Left cardiac atrium (tissue), 4 donors: ENCODE data around the gene PPFIA2. TPM values are rescaled to one million over a fixed set of nuclear protein-coding genes. Genes with fewer than 3 reads are reported as not detected.

Experiments
- ATAC-seq, 2 donors: fragments of 200-7000 bp; cut with Tn5 transposase; one replicate each; pipeline ENCODE4 v1.9.1; 2020; ENCODE audit warnings: mild to moderate bottlenecking in 2 of 2, moderate library complexity in 2 of 2
- DNase-seq: peaks from one replicate; pipeline ENCODE4 v3.0.0-alpha.2; 2020
- intact Hi-C, 2 donors: fragments of 100-400 bp; cut with DNase I; formaldehyde crosslinking; loops; one replicate each; pipeline versions ENCODE4 v1.14.1 to v1.15.1; 2022 to 2023
- total RNA-seq, 2 donors: library from RNA; stranded (reverse); fragmentation: NEBNext Ultra II Directional; extraction: Animal tissue kit (Norgen Biotek cat#: 25700); gene quantifications; one replicate each; pipeline ENCODE4 v1.2.1, GENCODE V29; 2021
- donor health status: DM: no; HTN: yes; CAD: no.
- donor health status: DM: no; HTN: yes; CAD: no; lungs with severe emphysema.
- donor health status: DM: yes; HTN: yes; CAD: no.
- donor health status: Dilated cardiomyopathy.

PPFIA2 gene
- total RNA-seq, 2 donors from 2014 or later = 0.35 to 1.3 TPM

DNA sequence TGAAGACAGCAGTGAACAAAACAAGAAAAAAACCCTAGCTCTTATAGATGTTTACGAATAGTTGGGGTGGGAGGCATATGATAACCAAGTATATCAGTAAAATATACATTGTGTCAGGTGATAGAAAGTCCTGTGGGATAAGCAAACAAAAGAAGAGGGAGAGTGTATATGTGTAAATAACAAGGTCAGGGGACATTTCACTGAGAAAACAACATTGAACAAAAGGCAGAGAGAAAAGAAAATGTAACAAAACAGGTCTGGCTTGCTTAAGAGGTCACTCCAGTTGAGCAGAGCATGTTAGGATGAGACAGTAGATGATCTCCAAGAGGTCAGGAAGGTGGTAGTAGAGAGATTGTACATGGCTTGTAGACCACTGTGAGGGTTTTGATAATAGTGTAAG, 377.2 kb downstream of the PPFIA2 start:
- intact Hi-C loops = no loop called here
- DNase-seq (no peak), ATAC-seq (no peak)

DNA sequence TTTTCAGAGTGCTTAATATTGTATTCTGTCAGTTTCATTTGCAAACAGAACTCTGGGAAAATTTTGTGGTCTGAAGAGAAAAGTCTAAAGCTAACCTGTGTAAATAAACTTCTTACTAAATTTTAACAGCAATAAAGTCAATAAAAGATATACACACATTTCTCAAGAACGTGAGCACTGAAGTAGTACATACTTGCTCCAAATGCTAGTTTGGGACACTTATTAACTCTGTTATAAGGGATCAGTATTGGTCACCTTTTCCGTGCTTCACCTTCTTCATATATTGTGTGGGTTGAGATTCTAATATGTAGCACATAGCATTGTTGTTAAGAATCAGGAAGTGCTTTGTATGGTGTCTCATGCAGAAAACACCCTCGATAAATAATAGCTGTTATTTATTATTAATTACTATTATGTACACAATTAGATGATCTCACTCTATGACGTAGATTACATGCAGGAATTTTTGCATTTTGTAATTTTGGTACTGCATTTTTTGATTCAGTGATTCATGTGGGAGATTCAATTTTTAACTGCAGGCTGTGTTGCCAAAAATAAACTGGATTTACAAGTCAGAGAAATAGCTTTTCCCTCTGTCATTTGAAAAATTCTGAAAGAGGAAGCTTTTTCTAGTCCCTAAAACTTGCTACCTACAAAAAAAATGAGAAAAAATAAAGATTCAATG, 380.4 kb downstream of the PPFIA2 start:
- intact Hi-C loops = no loop called here
- ATAC-seq (no peak), DNase-seq (no peak)

DNA sequence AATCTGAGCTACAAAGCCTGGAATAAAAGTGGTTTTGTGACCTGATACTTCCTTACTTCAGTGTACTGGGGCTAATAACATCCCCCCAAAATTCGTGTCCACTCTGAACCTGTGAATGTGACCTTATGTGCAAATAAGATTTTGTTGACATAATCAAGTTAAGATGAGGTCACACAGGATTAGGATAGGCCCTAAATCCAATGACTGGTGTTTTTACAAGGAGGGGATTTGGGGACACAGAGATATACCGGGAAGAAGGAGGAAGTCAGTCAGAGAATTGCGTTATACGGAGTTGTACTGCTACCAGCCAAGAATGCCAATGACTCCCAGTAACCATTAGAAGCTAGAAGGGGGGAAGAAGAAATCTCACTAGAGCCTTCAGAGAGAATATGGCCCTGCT, 381.4 kb downstream of the PPFIA2 start:
- no peak for DNase-seq
- intact Hi-C loops = no loop called here
- ATAC-seq = no peak

DNA sequence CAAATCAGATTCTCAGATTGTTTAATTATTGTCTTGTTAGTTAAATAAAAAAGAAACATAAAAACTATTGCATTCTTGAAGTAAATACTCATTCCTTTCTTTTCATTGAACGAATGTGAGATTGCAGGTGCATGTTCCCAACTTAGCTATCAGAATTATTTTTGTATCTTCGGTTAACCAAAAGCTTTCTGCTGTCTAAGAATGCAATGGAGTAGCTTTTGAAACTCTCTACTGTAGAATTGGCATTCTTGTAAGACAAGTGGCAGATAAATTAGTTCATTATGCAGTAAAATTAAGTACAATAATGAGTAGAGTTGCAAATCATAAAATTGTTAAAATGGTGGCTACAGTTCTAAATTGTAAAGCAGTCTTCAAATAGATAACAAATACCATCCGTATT, 383.2 kb downstream of the PPFIA2 start:
- intact Hi-C loops = no loop called here
- no peak for DNase-seq
- no peak for ATAC-seq

DNA sequence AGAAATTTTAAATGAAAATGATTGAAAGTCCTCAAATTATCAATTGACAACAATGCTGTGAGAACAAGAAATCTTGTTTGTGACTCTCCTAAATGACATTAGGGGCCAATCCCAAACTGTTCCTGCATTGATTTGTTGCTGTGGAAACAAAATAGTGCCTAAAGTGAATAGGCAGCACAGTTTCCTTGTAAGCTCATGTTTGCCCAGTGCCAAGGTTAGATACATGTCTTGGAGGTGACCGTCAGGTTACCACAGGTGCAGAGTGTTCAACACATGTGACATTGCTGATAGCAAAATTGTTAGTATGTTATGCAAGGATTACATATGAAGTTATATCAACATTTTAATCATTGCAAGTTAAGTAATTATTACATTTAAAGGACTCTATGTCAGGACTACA, 388.7 kb downstream of the PPFIA2 start:
- DNase-seq (no peak), ATAC-seq (no peak)
- intact Hi-C loops = no loop called here

DNA sequence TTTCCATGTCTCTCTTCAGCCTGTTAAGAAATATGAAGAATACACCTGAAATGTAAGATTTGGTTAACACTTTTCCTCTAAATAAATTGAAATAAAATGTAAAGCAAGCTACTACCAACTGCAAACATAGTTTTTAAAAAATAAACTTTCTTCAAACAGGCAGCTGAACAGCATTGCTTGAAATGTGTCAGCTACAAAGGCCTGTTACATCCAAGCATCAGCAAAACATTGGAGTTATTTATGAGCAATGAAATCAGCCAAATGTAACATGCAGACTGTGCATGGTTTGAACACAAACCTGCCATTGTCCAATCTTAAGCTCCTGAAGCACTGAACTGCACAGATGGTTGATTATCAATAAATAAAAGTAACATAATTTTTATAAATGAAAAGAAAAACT, 390.0 kb downstream of the PPFIA2 start:
- intact Hi-C loops = no loop called here
- no peak for DNase-seq
- ATAC-seq = no peak

DNA sequence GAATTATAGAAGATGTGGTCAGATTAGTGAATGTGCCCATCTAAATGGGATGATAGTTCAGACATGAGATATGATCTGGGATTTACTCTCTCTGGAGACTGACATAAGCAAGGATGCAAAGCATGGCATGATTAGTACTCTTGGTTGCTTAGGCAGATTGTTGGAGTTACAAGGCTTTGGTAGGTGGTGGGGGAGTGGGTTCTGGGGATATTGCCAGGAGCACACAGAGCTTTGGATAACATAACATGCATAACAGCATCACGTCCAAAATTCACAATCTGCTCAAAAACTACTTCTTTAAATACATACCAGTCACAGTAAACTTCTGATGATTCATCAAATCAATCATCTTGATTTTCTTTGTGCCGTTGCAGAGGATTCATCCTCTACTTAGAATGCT, 393.9 kb downstream of the PPFIA2 start:
- no peak for ATAC-seq
- intact Hi-C loops = no loop called here
- DNase-seq = no peak

DNA sequence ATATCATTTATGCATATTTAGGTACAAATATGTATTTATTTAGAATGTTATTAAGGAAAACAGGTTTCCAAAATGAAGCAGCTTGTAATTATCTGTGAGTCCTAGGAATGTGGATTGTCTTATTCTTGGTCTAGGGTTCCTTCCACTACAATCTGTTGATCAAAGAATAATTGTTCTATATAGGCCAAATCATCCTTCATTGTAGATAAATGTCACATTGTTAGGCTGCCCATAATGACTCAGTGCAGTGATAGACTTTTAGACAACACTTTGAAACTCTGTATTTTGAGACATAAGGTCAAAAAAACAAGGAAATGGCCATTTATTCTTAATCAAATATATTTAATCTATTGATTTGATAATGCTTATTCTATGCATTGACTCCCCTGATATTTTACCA, 398.2 kb downstream of the PPFIA2 start:
- DNase-seq (no peak), ATAC-seq (no peak)
- intact Hi-C loops = no loop called here

DNA sequence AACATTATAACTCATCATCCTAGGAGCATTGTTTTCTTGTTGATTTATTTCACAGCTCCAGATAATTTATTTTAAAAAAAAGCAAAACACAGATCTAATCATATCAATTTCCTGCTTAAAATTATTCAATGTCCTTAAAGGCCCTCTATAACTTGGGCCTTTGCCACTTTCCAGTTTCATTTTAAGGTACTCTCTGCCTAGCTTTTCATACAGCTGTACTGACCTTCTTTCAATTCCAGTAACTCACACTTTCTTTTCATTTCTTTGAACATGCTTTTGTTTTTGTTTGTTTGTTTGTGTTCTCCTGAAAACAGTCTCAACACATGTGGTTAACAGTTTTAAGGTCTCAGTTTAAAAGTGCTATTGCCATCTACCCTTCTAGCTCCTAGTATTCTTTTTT, 399.4 kb downstream of the PPFIA2 start:
- DNase-seq (no peak), ATAC-seq (no peak)
- intact Hi-C loops = no loop called here

DNA sequence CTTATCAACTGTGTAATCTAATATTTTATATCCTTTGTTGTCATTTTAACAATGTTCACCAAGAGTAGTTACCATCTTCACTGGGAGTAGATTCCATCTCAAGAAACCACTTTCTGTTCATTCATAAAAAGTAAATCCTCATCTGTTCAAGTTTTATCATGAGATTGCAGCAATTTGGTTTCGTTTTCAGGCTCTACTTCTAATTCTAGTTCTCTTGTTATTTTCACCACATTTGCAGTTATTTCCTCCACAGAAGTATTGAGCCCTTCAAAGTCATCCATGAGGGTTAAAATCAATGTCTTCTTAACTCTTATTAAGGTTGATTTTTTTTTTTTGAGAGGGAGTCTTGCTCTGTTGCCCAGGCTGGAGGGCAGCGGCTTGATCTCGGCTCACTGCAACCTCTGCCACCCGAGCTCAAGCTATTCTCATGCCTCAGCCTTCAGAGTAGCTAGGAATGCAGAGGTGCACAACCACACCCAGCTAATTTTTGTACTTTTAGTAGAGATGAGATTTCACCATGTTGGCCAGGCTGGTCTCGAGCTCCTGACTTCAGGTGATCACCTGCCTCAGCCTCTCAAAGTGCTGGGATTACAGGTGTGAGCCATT, 404.7 kb downstream of the PPFIA2 start:
- no peak for ATAC-seq
- intact Hi-C loops = no loop called here
- no peak for DNase-seq

DNA sequence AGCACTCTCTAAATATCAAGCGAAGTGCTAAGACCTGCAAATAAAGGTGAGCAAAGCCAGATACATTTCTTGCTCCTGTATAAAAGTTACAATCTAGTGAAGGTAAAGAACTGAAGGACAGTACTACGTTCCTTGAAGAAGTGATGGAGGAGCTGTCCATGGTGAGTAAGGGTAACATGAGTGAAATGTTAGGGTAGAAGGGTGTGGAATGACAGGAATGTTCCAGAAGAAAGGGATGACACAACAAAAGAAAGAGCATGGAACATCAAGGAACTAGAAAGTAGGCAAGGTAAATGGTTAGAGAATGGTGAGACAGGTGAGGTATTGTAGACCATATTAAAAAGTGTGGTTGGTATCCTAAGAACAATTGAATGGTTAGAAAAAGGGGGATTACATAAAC, 408.8 kb downstream of the PPFIA2 start:
- intact Hi-C loops = no loop called here
- DNase-seq = no peak

DNA sequence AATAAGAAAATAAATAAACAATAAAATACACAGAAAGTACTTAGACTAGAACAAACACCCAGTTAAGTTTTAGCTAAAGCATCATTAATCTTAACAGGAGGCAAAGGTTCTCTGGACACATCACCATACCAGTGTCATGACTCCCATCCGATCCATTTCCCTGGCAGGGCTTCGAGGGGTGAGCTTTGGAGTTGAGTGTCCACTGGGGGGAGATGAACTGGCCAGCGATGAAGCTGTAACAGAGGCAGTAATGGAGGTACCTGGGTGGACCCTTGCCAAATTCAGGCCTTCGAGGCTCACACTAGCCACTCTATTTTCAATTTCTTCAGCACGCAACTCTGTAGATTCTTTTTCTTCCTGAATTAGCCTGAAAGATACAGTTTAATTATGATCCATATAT, 411.7 kb downstream of the PPFIA2 start:
- intact Hi-C loops = no loop called here

More for the DNA sequence above, 408.8 kb downstream of the PPFIA2 start:
- ATAC-seq = no peak

DNA sequence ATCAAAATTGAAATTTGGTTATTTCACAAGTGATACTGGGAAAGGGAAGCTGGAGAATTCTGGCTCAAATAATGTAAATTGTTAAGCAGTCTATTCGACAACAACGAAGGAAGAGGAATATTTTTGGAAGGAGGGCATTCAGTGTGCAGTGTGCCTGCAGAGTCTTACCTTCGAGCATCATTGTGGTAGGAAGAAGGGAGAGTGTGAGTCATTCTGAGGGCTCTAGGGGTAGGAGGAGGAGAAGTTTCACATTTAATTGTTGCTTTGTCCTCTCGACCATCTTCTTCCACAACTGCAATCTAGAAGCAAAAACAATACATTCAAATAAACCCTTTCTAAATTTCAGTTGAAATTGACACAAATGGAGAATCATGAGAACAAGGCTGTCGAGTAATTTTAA, 418.2 kb downstream of the PPFIA2 start:
- intact Hi-C loops = no loop called here
- ATAC-seq (no peak), DNase-seq (no peak)

More for the DNA sequence above, 411.7 kb downstream of the PPFIA2 start:
- ATAC-seq = no peak
- no peak for DNase-seq

DNA sequence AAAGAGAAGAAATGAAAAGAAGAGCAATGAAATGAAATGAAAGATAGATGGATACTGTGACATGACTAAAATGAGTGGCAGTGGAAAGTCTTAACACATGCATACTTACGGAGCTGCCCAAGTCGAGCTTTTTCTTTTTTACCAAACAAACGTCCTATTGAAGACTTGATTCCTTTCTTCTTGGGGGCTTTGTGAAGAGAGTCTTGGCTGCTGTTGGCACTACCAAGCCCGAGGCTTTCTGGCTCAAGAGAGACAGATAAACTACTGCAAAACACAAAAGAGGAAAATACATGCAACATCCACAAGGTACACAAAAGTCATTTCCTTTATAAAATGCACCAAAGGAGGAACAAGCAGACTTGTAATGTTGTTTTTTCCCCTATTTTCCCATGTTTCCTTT, 420.1 kb downstream of the PPFIA2 start:
- intact Hi-C loops = no loop called here
- ATAC-seq (no peak), DNase-seq (no peak)

DNA sequence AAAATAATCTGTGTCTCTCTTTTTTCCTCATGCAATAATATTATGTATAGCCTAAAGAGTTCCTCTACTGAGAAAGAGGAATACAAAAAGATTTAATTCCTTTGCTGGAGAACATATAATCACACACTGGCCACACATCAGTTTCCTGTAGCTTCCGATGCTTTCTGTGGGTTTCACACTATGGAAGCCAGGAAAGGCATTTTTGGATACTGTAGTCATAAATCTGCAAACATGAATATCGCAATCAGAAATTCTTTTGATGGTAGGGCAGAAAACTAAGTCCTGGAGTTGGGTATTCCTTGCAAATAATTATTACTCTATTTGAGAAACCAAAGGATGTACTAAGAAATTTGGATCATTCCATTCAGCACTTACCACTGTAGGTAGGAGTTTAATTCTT, 421.3 kb downstream of the PPFIA2 start:
- ATAC-seq (no peak), DNase-seq (no peak)
- intact Hi-C loops = no loop called here

DNA sequence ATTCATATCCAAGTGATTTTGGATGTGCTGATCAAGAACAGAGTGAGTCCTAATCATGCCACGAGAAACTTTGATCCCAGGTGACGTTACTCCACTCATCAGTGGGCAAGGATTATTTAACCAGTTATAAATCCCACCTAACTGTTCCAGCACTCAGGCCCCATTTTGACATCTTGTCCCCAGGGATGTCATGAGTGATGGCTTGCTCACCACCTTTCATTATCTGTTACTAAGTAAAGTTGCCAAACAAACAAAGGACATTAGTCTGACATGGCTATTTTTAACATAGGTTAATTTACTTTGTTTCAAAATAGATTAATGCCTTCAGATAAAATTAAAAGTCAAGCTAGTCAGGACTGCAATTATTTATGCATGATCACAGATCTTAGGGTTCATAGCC, 425.3 kb downstream of the PPFIA2 start:
- ATAC-seq (no peak), DNase-seq (no peak)
- intact Hi-C loops = no loop called here

DNA sequence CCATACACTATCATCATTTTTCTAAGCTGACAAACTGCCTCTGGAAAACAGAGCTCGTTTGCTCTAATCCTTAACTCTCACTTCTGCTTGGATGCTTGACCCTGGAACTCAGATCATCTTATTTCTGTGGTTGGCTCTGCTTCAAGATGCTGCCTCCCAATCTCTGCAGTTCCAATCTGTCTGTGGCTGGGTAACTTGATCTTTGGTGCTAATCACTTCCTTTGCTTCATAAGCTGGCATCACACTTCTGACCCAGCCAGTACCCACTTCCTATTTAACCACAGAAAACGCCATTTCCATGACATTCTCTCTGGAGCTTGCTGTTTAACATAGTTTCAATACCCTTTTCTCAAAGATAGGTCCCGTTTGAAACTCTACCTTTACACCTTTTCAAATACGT, 427.1 kb downstream of the PPFIA2 start:
- DNase-seq (no peak), ATAC-seq (no peak)
- intact Hi-C loops = no loop called here

DNA sequence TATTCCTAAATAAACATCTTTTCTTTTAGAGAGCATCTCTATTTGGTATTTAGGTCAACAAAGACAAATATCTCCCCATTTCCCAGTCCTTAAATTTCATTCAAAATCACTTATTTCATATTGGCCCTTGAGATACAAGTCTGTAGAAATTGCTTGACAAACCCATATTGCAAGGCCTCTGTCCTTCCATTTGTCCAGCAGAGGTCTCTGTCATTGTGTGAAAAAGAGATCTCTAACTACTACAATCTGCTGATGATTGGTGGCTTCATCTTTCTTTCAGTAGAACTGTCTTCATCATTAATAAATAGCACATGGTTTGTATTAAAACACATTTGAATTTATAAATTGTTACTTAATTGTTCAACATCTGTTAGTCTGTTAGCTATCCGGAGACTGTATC, 428.7 kb downstream of the PPFIA2 start:
- DNase-seq = no peak
- intact Hi-C loops = no loop called here
- no peak for ATAC-seq

DNA sequence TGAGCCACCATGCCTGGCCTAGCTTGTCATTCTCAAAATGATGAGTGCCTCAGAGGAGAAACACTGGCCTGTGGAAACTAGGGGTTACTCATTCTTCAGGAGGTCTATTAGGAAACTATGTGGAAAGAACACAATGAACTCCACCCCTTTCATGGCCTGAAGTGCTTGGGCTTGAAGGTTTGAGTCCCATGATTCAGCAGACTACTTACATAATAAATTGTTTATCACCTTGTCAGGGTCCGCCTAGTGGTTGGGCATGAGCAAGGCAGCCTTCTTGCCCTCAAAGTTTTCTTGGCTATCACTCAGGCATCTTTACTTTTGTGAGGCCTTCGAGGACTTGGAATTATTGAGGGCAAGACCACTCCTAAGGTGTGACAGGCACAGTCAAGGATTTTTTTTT, 430.1 kb downstream of the PPFIA2 start:
- ATAC-seq (no peak), DNase-seq (no peak)
- intact Hi-C loops = no loop called here

DNA sequence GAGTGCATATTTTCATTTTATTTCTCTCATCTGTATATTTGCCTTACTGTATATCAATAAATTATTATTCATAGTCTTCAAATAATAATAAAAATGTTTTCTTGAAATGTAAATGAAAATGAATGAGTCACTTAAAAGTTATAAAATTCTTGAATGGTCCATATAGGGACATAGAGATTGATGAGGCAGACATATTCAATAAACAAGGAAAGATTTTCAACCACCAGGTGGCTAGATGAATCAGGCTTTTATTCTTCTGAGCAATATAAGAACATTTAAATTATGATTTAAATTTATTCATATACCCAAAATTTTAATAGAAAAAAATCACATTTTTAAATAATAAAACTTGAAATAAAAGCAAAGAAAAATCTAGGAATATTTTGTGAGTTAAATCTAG, 431.7 kb downstream of the PPFIA2 start:
- DNase-seq (no peak), ATAC-seq (no peak)
- intact Hi-C loops = no loop called here

DNA sequence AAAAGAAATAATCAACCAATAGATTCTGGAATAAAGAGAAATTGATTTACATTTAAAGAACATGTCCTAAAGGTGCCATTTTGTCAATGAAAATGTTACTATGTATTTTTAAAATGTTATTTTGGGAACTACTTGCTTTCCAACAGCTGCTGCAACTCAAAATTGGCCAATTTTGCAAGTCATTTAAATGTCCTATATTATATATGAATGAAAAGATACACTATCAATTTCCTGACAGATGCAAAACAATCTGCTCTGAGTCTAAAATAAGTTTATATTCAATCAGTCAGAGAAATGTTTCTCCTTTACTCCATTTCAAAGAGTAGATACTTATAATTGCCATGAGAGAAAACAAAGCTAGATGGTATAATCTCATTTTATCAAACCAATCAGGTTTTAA, 434.1 kb downstream of the PPFIA2 start:
- no peak for ATAC-seq
- no peak for DNase-seq
- intact Hi-C loops = no loop called here
